NB4 (cell line): ENCODE data around the gene UPP2.

Experiments used
- DNase-seq: peaks from one replicate; pipeline ENCODE4 v3.0.0; 2010; ENCODE audit warnings: low read depth
- H3K4me3 ChIP-seq: one replicate; pipeline ENCODE4 v1.5.1; 2011; ENCODE audit warnings: mild to moderate bottlenecking, low read depth, low read length, moderate library complexity
- CTCF ChIP-seq: IDR thresholded peaks from one replicate; pipeline ENCODE4 v1.5.1; 2012; ENCODE audit warnings: low read depth, low read length
- MYC ChIP-seq: IDR thresholded peaks from 2 replicates; pipeline ENCODE4 v1.6.1; 2011; ENCODE audit warnings: low read depth, low read length
- POLR2A ChIP-seq: IDR thresholded peaks from 2 replicates; pipeline ENCODE4 v1.6.1; 2011; ENCODE audit warnings: mild to moderate bottlenecking; ENCODE audit not compliant: insufficient read length; ENCODE audit errors: extremely low read depth
- TF ChIP-seq, protein P1 (sequence below): IDR thresholded peaks from 2 replicates; pipeline ENCODE4 v1.6.1; 2011; ENCODE audit warnings: low read depth, low read length

UPP2 gene

GRCh38 chr2:158142568-158143332, 41.1 kb downstream of the UPP2 start:
- no peak for TF ChIP-seq POLR2A
- TF ChIP-seq MYC = no peak
- no peak for TF ChIP-seq CTCF
- TF ChIP-seq, protein P1, sequence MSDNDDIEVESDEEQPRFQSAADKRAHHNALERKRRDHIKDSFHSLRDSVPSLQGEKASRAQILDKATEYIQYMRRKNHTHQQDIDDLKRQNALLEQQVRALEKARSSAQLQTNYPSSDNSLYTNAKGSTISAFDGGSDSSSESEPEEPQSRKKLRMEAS = no peak
- peak; percentile 96 for DNase-seq
- H3K4me3 ChIP-seq = peak overlapping the region; percentile 36

GRCh38 chr2:158143703-158144360, 42.2 kb downstream of the UPP2 start:
- no peak for TF ChIP-seq MYC
- TF ChIP-seq, protein P1 = 0 out of 2 replicates have a peak, but pooled peaks have one; percentile 39
- peak; percentile 34 for DNase-seq
- H3K4me3 ChIP-seq = no peak overlapping the region

GRCh38 chr2:158144914-158145625, 43.4 kb downstream of the UPP2 start:
- TF ChIP-seq POLR2A (no peak), MYC (no peak), CTCF (no peak)
- TF ChIP-seq, protein P1 = no peak
- no peak for DNase-seq
- H3K4me3 ChIP-seq = no peak overlapping the region

DNA sequence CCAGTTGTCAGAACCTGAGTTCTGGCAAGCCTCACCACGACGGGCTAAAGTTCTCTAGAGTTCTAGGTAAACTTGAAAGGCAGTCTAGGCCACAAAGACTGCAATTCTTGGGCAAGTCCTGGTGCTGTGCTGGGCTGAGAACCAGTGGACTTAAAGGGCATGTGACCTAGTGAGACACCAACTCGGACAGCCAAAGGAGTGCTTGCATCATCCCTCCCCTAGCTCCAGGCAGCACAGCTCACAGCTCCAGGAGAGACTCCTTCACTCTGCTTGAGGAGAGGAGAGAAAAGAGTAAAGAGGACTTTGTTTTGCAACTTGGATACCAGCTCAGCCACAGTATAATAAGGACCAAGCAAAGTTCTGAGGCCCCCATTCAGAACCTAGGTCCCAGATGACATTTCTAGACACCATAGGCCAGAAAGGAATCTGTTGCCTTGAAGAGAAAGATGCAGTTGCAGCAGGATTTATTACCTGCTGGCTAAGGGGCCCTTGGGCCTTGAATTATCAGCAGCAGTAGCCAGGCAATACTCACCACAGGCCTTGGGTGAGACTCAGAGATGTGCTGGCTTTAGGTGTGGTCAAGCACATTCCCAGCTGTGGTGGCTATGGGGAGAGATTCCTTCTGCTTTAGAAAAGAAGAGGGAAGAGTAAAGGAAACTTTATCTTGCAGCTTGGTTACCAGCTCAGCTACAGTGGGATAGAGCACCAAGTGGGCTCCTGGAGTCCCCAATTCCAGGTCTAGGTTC, 51.8 kb downstream of the UPP2 start:
- DNase-seq = no peak
- TF ChIP-seq POLR2A (no peak), MYC (no peak), CTCF (no peak)
- TF ChIP-seq, protein P1 = no peak
- no peak overlapping the region for H3K4me3 ChIP-seq

GRCh38 chr2:158154596-158154995, 52.9 kb downstream of the UPP2 start:
- DNase-seq = peak; percentile 43
- no peak overlapping the region for H3K4me3 ChIP-seq
- no peak for TF ChIP-seq MYC
- no peak for TF ChIP-seq POLR2A
- TF ChIP-seq CTCF = no peak
- TF ChIP-seq, protein P1 = no peak
